Esophagus muscularis mucosa (tissue), 4 donors: ENCODE data around the gene SLC25A23.

ENCODE experiments used
- CTCF ChIP-seq, 3 experiments: fragments of 200-600 bp in 2 of 3; fragments of 450-650 bp in 1 of 3; sonication (generic) in 2 of 3; IDR thresholded peaks; one replicate each; pipeline ENCODE4 v1.5.1; 2017 to 2019; ENCODE audit warnings: antibody characterized with exemption in 3 of 3, mild to moderate bottlenecking in 2 of 3, moderate library complexity in 1 of 3
- EP300 ChIP-seq: sonication (generic); formaldehyde crosslinking; IDR thresholded peaks from one replicate; pipeline ENCODE4 v1.6.1; 2017; ENCODE audit warnings: antibody characterized with exemption
- POLR2A ChIP-seq: fragments of 450-650 bp; IDR thresholded peaks from one replicate; pipeline ENCODE4 v1.6.1; 2017; ENCODE audit warnings: antibody characterized with exemption, moderate library complexity, mild to moderate bottlenecking, low read depth

GRCh38 chr19:6465663-6466062 lies 6.1 kb upstream of the SLC25A23 start:
- TF ChIP-seq CTCF (IDR thresholded peaks at IDR 0.05): no peak
- no peak for TF ChIP-seq POLR2A
- no peak for TF ChIP-seq EP300
